HG02763 (cell line): Measurements from ENCODE around the gene TCFL5.

Experiments used
- ATAC-seq: cut with Tn5 transposase; IDR thresholded peaks from one replicate; pipeline ENCODE4 v1.9.1; 2021; ENCODE audit warnings: mild to moderate bottlenecking, moderate library complexity; ENCODE audit not compliant: unreplicated experiment

TCFL5 gene

GRCh38 chr20:62837790-62838127 is 23.9 kb downstream of the TCFL5 start:
- no peak for ATAC-seq

DNA sequence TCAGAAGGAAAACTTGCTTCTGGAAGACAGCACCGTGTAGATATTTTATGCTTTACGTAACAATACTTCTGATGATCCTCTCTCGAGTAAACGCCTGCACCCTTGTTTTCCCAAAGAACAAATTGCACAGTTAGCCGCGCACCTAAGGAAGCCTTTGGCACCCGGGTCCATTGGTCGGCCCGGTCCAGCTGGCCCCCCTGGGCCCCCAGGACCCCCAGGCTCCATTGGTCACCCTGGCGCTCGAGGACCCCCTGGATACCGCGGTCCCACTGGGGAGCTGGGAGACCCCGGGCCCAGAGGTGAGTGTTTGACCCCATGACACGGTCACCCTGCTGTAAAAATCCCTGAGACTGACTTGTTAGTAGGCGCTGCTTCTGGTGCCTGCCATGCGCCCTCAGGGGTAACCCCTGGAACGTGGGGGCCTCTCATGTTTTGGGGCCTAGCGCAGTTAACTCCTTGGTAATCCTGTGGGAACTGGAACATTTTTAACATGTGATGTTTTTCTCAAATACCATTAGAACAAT is 24.6 kb downstream of the TCFL5 start:
- no peak for ATAC-seq

GRCh38 chr20:62835931-62836861 is 25.4 kb downstream of the TCFL5 start:
- no peak for ATAC-seq

DNA sequence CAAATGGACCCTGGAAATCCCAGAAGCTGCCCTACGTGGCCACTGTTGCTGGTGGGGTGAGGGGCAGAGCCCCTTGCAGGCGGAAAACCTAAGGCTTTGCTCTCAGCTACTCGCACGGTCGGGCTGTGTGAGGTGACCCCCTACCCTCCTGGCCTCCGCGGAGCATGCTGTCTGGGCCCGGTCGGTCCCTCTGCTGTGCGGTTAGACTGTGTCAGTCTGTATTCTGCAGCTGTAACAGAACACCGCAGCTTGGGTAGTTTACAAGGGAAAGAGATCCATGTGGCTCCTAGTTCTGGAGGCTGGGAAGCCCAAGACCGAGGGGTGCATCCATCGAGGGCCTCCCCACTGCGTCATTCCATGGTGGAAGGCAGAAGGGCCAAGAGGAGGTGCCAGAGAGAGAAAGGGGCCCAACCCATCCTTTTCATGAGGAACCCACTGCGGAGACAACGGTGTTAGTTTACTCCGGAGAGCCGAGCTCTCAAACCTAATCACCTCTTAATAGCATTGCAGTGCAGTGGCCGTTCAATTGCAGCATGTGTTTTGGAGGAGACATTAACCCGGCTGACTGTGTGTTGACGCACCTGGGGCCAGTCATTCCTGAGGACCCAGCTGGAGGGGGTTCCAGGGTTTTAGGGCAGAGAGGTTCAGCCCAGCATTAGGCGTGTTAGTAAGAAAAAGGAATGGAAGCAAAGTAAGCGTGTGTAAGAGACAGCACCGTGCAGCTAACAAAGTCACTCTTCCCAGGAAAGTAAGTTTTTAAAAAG is 26.5 kb downstream of the TCFL5 start:
- no peak for ATAC-seq

- ATAC-seq, result no peak
These were observed 28.7 kb downstream of the TCFL5 start for GRCh38 chr20:62832951-62833391.

GRCh38 chr20:62832212-62832922 is 29.3 kb downstream of the TCFL5 start:
- ATAC-seq, result no peak

GRCh38 chr20:62831854-62832211 is 29.8 kb downstream of the TCFL5 start:
- ATAC-seq, result no peak

DNA sequence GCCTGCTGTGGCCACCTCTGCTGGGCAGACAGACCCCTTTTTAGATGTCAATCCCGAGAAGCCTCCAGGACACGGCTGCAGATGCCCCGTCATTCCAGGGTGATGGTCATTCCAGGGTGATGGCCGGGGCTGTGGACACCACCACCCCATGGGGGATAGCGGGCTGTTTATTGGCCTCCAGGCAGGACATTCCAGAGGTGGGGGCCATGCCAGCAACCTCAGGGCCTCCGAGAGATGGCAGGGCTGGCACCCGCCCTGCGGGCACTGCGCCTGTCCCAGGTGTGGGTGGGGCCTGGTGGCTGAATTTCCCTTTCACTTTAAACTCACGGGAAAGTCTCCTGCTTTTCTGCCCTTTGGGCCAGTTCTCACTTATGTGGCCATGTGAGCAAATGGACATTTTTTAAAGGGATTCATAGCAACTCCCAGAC is 30.2 kb downstream of the TCFL5 start:
- ATAC-seq, result no peak

- no peak for ATAC-seq
These were observed 30.8 kb downstream of the TCFL5 start for GRCh38 chr20:62830821-62831220.

DNA sequence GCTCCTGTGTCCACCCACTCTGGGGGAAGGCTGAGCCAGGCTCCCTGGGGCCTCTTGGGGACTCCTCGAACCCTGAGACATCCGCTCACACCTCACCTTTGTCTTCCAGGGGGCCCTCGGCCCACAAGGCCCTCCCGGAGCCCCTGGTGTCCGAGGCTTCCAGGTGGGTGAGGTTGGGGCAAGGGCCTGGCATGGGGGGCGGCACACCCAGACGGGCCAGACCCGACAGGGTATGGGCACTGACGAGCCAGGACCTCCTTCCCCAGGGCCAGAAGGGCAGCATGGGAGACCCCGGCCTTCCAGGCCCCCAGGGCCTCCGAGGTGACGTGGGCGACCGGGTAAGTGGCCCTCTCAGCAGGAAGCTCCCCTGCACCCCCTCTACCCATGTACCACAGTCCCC is 31.4 kb downstream of the TCFL5 start:
- ATAC-seq, result no peak

DNA sequence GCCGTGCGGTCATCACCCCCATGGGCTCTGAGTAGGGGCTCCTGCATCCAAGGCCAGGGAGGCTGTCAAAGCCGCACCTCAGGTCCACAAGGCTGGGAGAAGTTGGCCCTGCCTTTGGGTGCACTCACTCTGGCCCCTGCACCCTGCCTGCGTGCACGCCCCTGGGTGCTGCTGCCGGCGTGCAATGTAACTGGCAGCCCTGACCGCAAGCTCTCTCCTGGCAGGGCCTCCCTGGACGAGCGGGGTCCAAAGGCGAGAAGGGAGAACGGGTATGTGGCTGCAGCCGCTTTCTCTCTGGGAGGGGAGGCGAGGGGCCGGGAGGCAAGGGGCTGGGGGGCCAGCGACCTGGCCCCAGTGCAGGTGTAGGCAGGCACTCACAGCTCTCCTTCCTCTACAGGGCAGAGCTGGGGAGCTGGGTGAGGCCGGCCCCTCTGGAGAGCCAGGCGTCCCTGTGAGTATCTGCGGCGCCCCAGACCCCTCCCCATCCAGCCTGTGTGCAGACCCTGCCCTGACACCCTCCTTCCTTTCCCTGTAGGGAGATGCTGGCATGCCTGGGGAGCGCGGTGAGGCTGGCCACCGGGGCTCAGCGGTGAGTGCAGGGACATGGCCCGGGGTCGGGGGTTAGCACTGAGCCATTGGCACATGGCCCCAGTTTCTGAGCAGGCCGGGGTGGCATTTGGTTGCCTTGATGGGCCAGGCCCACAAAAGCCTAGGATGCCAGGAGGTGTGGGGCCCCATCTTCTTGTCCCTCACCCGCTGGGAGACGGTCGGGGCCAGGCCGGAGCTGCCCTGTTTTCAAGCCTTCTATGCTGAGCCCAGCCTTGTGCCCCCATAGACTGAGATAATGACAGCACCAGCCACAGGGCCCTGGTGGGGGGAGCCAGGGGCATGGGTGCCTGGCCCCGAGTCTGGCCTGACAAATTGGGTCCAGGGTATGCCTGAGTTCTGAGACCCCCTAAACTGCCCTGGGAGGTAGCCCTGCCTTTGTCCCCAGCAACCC is 32.1 kb downstream of the TCFL5 start:
- ATAC-seq, result no peak

GRCh38 chr20:62828511-62829230 is 33.0 kb downstream of the TCFL5 start:
- no peak for ATAC-seq

DNA sequence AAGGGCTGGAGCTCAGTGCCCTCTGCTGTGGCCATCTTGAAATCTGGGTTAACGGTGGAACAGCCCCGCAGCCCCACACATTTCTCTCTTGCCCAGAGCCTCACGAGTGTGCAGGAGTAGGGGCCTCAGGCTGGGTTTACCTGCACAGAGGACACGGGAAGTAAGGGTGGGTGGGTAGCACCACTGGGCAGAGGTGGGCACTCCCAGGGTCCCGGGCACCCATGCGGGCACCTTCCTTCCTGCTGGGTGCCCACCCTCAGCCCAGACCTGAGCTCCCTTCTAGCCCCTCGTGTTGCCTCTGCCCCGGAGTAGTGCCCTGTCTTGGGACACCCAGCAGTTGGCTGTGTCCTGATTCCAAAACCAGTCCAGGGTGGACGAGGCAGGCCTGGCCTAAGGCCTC is 33.6 kb downstream of the TCFL5 start:
- ATAC-seq, result no peak

- no peak for ATAC-seq
These were observed 34.1 kb downstream of the TCFL5 start for GRCh38 chr20:62827311-62828038.

DNA sequence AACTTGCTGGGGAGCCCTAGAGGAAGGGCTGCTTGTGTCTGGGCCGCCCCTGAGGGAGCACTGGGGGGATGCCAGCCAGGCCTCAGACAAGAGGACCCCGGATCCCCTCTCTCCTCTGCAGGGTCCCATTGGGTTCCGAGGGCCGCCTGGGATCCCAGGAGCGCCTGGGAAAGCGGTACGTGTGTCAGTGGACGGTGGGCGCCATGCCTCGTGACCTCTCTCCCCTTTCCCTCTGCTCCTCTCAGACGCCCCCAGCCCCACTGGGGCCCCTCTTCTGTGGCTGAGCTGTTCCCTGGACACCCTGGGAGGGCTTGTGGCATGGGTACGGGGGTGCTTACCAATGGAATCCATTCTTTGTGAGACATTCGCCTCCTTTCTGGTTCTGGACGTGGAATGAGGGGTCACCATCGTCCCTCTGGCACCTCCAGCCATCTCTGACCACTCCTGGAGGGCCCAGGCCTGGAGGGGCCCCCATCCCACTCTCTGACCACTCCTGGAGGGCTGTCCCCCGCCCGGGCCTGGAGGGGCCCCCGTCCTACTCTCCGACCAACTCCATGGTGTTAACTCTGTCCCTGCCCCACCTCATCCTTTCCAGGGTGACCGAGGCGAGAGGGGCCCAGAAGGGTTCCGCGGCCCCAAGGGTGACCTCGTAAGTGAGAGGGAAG is 34.8 kb downstream of the TCFL5 start:
- ATAC-seq, result no peak

DNA sequence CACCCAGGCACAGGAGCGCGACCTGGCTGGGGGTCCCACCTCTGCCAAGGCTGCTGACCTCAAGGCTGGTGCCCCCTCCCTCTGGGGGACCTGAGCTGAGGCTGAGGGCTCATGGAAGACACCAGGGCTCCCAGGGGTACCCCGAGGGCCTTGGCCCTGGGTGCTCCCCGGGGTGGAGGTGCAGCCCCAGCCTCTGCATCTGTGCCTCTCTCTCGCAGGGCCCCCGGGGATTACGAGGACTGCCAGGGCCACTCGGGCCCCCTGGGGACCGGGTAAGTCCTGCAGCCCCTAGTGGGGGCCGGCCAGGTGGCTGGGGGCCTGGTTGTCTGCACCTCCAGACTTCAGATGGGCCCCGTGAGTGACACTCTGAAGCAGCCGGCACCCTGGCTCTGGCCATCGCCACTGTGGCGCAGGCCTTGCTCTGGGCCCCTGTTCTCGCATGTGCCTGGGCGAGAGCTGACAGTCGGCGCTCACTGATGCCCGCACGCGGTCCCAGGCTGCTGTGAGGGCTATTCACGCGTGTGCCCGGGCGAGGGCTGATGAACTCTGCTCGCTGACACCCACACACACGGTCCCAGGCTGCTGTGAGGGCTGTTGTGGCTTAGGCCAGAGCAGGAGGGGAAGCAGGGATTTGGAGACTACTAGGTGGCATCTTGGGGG is 35.5 kb downstream of the TCFL5 start:
- no peak for ATAC-seq

GRCh38 chr20:62825333-62825985 is 36.2 kb downstream of the TCFL5 start:
- no peak for ATAC-seq
